ENCODE results near the gene AMBRA1. TPM values are rescaled to one million over a fixed set of nuclear protein-coding genes. Genes with fewer than 3 reads are reported as not detected.
A peak's percentile ranks its signal among the peaks of the same experiment; 100 is the strongest.

AMBRA1 gene
- total RNA-seq, 4 donors from 2014 or later: 43.4 to 48.9 (median 46.3) TPM

DNA sequence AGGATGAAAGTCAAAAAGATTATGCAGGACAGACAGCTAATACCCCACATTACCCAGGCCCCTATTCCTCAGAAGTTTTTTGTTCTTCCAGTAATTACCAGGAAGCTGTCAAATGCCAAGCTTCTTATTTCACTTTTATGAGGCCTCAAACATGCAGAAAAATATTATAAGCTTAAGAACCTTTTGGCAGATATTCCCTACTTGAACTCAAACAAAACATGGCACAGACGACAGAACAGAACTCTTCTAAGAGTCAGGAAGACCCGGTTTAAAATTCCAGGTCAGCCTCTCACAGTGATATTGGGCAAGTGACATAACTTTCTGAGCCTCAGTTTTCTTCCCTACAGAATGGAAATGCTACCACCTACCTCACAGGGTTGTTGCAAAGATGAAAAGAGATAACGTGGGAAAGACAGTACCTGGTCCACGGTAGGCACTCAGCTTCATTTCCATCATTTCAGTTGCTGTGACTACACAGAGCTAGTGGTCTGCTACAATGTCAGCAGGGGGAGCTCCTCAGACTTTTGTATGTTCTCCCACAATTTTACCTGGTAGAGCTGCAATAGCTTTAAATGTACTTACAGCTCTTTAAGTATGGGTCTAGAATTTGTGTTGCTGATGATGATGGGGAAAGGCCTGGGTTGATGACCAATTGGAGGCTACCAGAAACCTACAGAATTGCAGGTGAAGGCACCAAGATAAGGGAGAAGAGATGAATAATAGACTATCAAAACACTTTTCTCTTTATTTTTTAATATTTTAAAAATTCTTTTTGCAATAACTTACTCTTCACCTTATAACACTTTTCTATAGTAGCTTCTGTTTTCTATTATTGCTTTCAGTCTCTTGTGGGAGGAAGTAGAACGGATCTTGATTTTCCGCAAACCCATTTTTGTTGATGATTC is 103.9 kb downstream of the AMBRA1 start:
- TF ChIP-seq, protein P1, sequence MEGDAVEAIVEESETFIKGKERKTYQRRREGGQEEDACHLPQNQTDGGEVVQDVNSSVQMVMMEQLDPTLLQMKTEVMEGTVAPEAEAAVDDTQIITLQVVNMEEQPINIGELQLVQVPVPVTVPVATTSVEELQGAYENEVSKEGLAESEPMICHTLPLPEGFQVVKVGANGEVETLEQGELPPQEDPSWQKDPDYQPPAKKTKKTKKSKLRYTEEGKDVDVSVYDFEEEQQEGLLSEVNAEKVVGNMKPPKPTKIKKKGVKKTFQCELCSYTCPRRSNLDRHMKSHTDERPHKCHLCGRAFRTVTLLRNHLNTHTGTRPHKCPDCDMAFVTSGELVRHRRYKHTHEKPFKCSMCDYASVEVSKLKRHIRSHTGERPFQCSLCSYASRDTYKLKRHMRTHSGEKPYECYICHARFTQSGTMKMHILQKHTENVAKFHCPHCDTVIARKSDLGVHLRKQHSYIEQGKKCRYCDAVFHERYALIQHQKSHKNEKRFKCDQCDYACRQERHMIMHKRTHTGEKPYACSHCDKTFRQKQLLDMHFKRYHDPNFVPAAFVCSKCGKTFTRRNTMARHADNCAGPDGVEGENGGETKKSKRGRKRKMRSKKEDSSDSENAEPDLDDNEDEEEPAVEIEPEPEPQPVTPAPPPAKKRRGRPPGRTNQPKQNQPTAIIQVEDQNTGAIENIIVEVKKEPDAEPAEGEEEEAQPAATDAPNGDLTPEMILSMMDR (IDR thresholded peaks at IDR 0.05): peak; percentile 33 to 49 (median 38)
- no peak for TF ChIP-seq POLR2A (IDR thresholded peaks at IDR 0.05)
- 62 to 84% methylated on average over 4 to 6 of the region's 6 CpGs for WGBS, 2 donors (ENCODE audit: low coverage in 1 of 2)
- DNase-seq: peak; percentile 19
- in situ Hi-C loops (cut with MboI; ENCODE audit: low pct_ligation_motif_present in 1 of 4, low pct_unique_long_range_greater_than_20kb in 1 of 4, low sequenced_read_pairs in 3 of 4) (no loop called here), intact Hi-C loops (cut with DNase I; ENCODE audit: low total_unique reads) (no loop called here)
- Histone ChIP-seq H3K27me3 (no peaks in the 10 kb centered on the region), H3K27ac (peak overlapping the region in 1 of 4 donors; percentile 83), H3K36me3 (peaks cover 0 to 4% (median 0%) of the 10 kb centered on the region in 4 donors), H3K9me3 (no peaks in the 10 kb centered on the region), H3K4me3 (no peak overlapping the region), H3K4me1 (peaks cover 13 to 51% (median 30%) of the 10 kb centered on the region in 4 donors)

DNA sequence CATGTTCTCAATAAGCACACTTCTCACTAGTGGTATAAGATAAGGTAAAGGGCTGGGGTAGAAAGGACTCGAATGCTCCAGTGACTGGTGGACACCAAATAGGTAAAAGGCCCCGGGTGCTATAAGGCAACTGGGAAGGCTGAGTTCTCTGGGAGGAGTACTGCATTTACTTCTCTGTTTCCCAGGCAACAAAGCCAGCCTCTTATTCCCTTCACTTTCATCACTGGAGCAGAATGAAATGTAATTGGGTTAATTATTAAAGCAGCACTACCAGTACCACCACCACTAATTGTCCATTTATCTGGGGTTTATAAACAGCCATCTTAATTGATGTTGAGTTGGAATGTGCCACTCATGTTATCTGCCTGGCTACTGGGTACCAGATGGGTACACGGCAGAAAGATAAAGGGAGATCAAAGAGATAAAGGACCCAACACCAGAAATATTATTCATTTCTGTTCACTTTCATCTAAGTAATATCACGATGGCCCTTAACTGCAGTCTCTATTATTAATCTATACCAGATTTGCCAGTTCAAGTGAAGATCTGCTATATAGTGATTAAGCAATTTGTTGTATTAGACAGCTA is 107.9 kb downstream of the AMBRA1 start:
- Histone ChIP-seq H3K27ac (no peak overlapping the region), H3K4me1 (peaks cover 0 to 17% (median 6%) of the 10 kb centered on the region in 4 donors), H3K9me3 (no peaks in the 10 kb centered on the region), H3K27me3 (no peaks in the 10 kb centered on the region), H3K36me3 (peaks cover 0 to 9% (median 0%) of the 10 kb centered on the region in 4 donors), H3K4me3 (no peak overlapping the region)
- in situ Hi-C loops (cut with MboI; ENCODE audit: low pct_ligation_motif_present in 1 of 4, low pct_unique_long_range_greater_than_20kb in 1 of 4, low sequenced_read_pairs in 3 of 4): no loop called here
- WGBS, 2 donors (ENCODE audit: low coverage in 1 of 2): 80 to 90% methylated on average over 3 to 4 of the region's 4 CpGs
- TF ChIP-seq POLR2AphosphoS5 (IDR thresholded peaks at IDR 0.05) (no peak), EP300 (IDR thresholded peaks at IDR 0.05; ENCODE audit: low read depth) (no peak), POLR2A (IDR thresholded peaks at IDR 0.05) (no peak)
- TF ChIP-seq, protein P1 (IDR thresholded peaks at IDR 0.05): no peak
- intact Hi-C loops (cut with DNase I; ENCODE audit: low total_unique reads): no loop called here
- no peak for DNase-seq

DNA sequence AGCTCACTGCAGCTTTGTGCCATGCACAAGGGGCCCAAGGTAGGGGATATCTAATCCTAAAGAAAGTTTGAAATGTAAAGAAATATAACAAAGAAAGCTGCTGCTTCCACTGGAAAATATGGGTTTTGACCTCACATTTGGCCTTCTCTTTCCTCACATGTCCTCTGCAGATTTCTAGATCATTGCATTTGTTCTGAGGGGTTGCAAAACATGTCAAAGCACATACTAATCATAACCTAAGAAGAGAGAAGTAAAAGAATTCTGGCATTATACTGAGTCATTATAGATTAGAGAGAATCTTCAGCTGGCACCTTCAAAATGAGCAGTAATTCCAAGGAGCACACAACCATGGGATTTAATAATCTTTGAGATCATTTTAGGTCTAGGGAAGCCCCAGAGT is 109.7 kb downstream of the AMBRA1 start:
- Histone ChIP-seq H3K36me3 (peaks cover 0 to 9% (median 0%) of the 10 kb centered on the region in 4 donors), H3K4me3 (no peak overlapping the region), H3K27me3 (no peaks in the 10 kb centered on the region), H3K27ac (no peak overlapping the region), H3K4me1 (no peaks in the 10 kb centered on the region), H3K9me3 (no peaks in the 10 kb centered on the region)
- DNase-seq: no peak
- in situ Hi-C loops (cut with MboI; ENCODE audit: low pct_ligation_motif_present in 1 of 4, low pct_unique_long_range_greater_than_20kb in 1 of 4, low sequenced_read_pairs in 3 of 4): no loop called here
- intact Hi-C loops (cut with DNase I; ENCODE audit: low total_unique reads): no loop called here
- TF ChIP-seq, protein P1 (IDR thresholded peaks at IDR 0.05): no peak
- TF ChIP-seq POLR2A (IDR thresholded peaks at IDR 0.05): no peak
- TF ChIP-seq POLR2AphosphoS5 (IDR thresholded peaks at IDR 0.05): no peak
- TF ChIP-seq EP300 (IDR thresholded peaks at IDR 0.05; ENCODE audit: low read depth): no peak

DNA sequence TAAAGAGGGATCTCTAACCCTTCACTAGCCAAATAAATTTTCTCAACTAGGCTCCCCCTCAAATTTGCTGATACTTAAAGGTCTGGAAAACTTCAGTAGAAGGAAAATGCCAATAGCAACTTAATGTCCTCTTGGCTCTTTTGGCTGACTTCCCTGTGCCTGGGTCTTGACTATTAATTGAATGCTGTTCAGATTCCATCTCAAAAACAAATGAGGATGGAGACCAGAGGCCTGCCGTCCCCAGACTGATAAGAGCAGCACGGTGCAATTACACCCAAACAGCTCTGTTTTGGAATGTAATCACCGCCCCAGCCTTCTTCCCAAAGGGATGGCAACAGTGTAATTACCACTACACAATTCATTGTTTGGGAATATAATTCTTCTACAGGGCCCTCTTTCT is 112.9 kb downstream of the AMBRA1 start:
- H3K9me3 ChIP-seq: no peaks in the 10 kb centered on the region
- in situ Hi-C loops (cut with MboI; ENCODE audit: low pct_ligation_motif_present in 1 of 4, low pct_unique_long_range_greater_than_20kb in 1 of 4, low sequenced_read_pairs in 3 of 4): no loop called here
- no peaks in the 10 kb centered on the region for H3K4me1 ChIP-seq
- no peak for TF ChIP-seq POLR2AphosphoS5 (IDR thresholded peaks at IDR 0.05)
- TF ChIP-seq, protein P1 (IDR thresholded peaks at IDR 0.05): no peak
- TF ChIP-seq EP300 (IDR thresholded peaks at IDR 0.05; ENCODE audit: low read depth): no peak
- no peak for TF ChIP-seq POLR2A (IDR thresholded peaks at IDR 0.05)
- no peak overlapping the region for H3K4me3 ChIP-seq
- 71% methylated on average over 3 of the region's 3 CpGs; no CpG with 5 or more reads in 1 of the 2 donors for WGBS, 2 donors (ENCODE audit: low coverage in 1 of 2)
- H3K27ac ChIP-seq: no peak overlapping the region
- DNase-seq: no peak
- H3K36me3 ChIP-seq: peaks cover 0 to 4% (median 0%) of the 10 kb centered on the region in 4 donors
- intact Hi-C loops (cut with DNase I; ENCODE audit: low total_unique reads): no loop called here
- H3K27me3 ChIP-seq: no peaks in the 10 kb centered on the region

All from transverse colon (tissue), 4 donors.